ENCODE data around the gene CHEK1.

- TF ChIP-seq POLR2AphosphoS5 (IDR thresholded peaks at IDR 0.05; ENCODE audit: insufficient read depth, low read depth, low read length) = no peak
- peak; percentile 75 for TF ChIP-seq POLR2A (IDR thresholded peaks at IDR 0.05; ENCODE audit: low read depth, low read length)
Observed at GRCh38 chr11:125593114-125593820, 31.7 kb upstream of the CHEK1 start.
